Mucosa of descending colon (tissue), 3 donors: ENCODE results near the gene CLRN2. TPM values are rescaled to one million over a fixed set of nuclear protein-coding genes. Genes with fewer than 3 reads are reported as not detected.
"Not testable (repeated sequence)": the region's sequence is repeated elsewhere in the genome, so short reads cannot be mapped to it uniquely, and the experiment has no call there.

Experiments
- ATAC-seq: fragments of 200-7000 bp; cut with Tn5 transposase; one replicate; pipeline ENCODE4 v1.9.1; 2020; ENCODE audit warnings: mild to moderate bottlenecking, moderate library complexity
- DNase-seq, 3 donors: peaks; one replicate each; pipeline ENCODE4 v3.0.0-alpha.2; 2020
- H3K36me3 ChIP-seq: fragments of 200-600 bp; one replicate; pipeline ENCODE4 v1.8.0; 2021; ENCODE audit warnings: low read depth, mild to moderate bottlenecking
- H3K4me1 ChIP-seq: fragments of 200-600 bp; one replicate; pipeline ENCODE4 v1.8.0; 2021; ENCODE audit warnings: low read depth, mild to moderate bottlenecking
- H3K4me3 ChIP-seq: fragments of 200-600 bp; one replicate; pipeline ENCODE4 v1.8.0; 2021; ENCODE audit warnings: mild to moderate bottlenecking
- H3K9me3 ChIP-seq: fragments of 200-600 bp; one replicate; pipeline ENCODE4 v1.8.0; 2021; ENCODE audit warnings: mild to moderate bottlenecking
- intact Hi-C, 2 donors: fragments of 100-400 bp; cut with DNase I in 1 of 2; cut with micrococcal nuclease in 1 of 2; formaldehyde crosslinking; loops; one replicate each; pipeline versions ENCODE4 v1.11.0 to v1.11.1; 2022; cut with DNase I, micrococcal nuclease
- total RNA-seq, 3 donors: library from RNA; stranded (reverse); fragmentation: NEBNext Ultra II Directional in 2 of 3; extraction: Animal tissue kit (Norgen Biotek cat#: 25700) in 2 of 3; gene quantifications; one replicate each; pipeline versions ENCODE4 v1.2.1 to v1.2.4, GENCODE V29; 2021 to 2023
- TF ChIP-seq, protein P1 (sequence below): fragments of 200-600 bp; IDR thresholded peaks from one replicate; pipeline ENCODE4 v1.8.0; 2022; ENCODE audit warnings: antibody characterized with exemption, mild to moderate bottlenecking
- donor health status: DM: no; HTN: no; CAD: no; lungs with moderate emphysema.
- donor health status: DM: no; HTN: no; CAD: no.
- donor health status: DM: no; HTN: yes; CAD: no.

Gene CLRN2
- total RNA-seq, 3 donors from 2014 or later: not detected

DNA sequence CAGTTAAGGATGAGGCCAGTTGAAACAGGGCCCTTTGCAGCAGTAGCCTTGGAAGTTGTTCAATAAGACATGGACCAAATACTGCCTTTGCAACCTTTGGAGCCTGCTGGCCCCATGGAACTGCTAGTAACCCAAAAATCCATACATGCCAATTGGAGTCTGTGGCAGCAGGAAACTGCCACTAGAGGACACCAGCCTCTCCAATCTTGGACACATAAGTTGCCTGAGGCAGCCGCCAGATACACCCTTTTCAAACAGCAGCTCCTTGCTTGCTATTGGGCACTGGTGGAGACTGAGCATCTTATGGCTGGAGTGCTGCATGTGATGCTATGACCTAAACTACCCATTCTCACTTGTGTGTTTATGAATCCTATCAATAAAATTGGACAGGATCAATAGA lies 47.2 kb downstream of the CLRN2 start:
- H3K4me1 ChIP-seq: no peaks in the 10 kb centered on the region
- TF ChIP-seq, protein P1, sequence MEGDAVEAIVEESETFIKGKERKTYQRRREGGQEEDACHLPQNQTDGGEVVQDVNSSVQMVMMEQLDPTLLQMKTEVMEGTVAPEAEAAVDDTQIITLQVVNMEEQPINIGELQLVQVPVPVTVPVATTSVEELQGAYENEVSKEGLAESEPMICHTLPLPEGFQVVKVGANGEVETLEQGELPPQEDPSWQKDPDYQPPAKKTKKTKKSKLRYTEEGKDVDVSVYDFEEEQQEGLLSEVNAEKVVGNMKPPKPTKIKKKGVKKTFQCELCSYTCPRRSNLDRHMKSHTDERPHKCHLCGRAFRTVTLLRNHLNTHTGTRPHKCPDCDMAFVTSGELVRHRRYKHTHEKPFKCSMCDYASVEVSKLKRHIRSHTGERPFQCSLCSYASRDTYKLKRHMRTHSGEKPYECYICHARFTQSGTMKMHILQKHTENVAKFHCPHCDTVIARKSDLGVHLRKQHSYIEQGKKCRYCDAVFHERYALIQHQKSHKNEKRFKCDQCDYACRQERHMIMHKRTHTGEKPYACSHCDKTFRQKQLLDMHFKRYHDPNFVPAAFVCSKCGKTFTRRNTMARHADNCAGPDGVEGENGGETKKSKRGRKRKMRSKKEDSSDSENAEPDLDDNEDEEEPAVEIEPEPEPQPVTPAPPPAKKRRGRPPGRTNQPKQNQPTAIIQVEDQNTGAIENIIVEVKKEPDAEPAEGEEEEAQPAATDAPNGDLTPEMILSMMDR: no peak
- no peaks in the 10 kb centered on the region for H3K9me3 ChIP-seq
- intact Hi-C loops: no loop called here
- no peaks in the 10 kb centered on the region for H3K36me3 ChIP-seq
- ATAC-seq (peak; percentile 30), DNase-seq (peak in 1 of 3 donors; percentile 14)
- H3K4me3 ChIP-seq: no peak overlapping the region

DNA sequence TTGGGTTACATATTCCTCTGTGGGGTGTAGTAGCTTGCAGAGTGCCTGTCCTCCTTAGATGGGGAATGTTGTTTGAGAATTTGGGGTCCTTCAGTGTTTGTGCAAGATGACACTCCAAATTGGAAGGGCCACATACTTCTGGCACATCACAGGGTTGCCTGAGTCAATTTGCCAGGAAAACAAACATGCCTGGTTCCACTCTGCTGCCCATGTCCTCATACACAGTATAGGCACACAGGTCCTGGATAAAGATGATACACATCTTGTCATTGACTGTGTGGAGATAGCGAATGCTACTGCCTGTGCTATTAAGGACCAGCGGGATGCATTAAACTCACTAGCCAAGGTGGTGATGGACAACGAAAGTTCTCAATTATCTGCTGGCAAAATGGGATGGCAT lies 50.9 kb downstream of the CLRN2 start:
- Histone ChIP-seq H3K4me3 (no peak overlapping the region), H3K9me3 (no peaks in the 10 kb centered on the region), H3K4me1 (no peaks in the 10 kb centered on the region), H3K36me3 (no peaks in the 10 kb centered on the region)
- intact Hi-C loops: no loop called here
- TF ChIP-seq, protein P1: no peak
- DNase-seq (no peak), ATAC-seq (no peak)

DNA sequence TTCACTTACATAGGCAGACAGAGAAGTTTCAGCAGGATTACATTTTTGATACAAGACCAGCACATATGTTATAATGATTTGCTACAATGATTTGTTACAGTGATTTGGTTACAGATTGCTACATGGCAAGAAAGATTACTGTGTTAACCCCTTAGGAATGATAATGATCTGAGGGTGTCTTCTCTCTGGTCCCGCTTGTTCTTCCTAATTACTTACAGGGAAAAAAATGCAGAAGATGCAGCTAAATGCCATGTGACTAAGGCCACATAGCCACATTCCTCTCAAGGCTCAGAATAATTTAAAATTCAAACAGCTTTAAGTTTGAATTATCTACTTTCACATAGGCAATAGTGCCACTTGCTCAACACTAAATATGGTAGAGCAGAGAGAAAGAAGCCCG lies 52.3 kb downstream of the CLRN2 start:
- H3K4me3 ChIP-seq: no peak overlapping the region
- TF ChIP-seq, protein P1: no peak
- intact Hi-C loops: no loop called here
- H3K4me1 ChIP-seq: no peaks in the 10 kb centered on the region
- ATAC-seq (no peak), DNase-seq (no peak)
- H3K9me3 ChIP-seq: no peaks in the 10 kb centered on the region
- H3K36me3 ChIP-seq: no peaks in the 10 kb centered on the region

DNA sequence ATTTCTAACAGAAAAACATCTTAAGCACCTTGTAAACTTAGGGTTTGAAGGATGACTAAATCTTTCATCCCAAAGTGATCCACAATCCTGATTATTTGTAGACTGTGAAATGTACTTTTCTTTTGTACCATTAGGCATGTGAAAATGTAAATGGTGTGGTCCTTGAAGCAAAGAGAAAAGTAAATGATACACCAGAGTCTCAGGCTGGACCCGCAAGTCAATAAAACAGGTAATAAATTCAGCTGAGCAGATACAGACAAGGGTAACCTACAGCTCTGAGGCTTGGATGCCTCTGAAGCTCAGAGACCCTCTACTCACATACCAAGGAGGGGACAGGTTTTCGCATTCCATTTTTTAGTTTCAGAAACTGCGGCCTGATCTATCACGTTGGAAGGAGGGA lies 59.2 kb downstream of the CLRN2 start:
- ATAC-seq (no peak), DNase-seq (no peak)
- Histone ChIP-seq H3K4me1 (peaks cover 12% of the 10 kb centered on the region), H3K4me3 (no peak overlapping the region), H3K9me3 (no peaks in the 10 kb centered on the region), H3K36me3 (no peaks in the 10 kb centered on the region)
- TF ChIP-seq, protein P1: no peak
- intact Hi-C loops: no loop called here

DNA sequence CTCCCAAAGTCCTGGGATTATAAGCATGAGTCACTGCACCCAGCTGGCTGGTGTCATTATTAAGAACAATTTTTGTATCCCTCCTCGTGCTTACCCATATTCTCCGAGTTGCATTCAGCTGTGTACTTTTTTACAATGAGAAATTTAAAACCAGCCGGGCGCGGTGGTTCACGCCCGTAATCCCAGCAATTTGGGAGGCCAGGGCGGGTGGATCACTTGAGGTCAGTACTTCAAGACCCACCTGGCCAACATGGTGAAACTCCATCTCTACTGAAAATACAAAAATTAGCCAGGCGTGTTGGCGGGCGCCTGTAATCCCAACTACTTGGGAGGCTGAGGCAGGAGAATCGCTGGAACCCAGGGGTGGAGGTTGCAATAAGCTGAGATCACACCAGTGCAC lies 60.2 kb downstream of the CLRN2 start:
- ATAC-seq: not testable (repeated sequence)

More for the DNA sequence above, 60.2 kb downstream of the CLRN2 start:
- peaks cover 12% of the 10 kb centered on the region for H3K4me1 ChIP-seq
- DNase-seq, H3K4me3 ChIP-seq, H3K36me3 ChIP-seq, H3K9me3 ChIP-seq, intact Hi-C loops: not testable (repeated sequence)

Other genes with a start within 250 kb of the CLRN2 start
- 10 to 100 TPM; 18.0 to 27.2 (median 24.1) TPM for gene QDPR, start 3.1 kb upstream of the CLRN2 start, total RNA-seq
- gene LAP3, start 62.0 kb downstream of the CLRN2 start, total RNA-seq: 100 to 1,000 TPM in 1 of 3 donors, 10 to 100 TPM in 2; 55.6 to 112 (median 66.2) TPM
- 10 to 100 TPM; 35.3 to 55.6 (median 37.5) TPM for gene MED28, start 99.5 kb downstream of the CLRN2 start, total RNA-seq